Activated CD4-positive, CD25-positive, alpha-beta regulatory T cell treated with anti-CD3 and anti-CD28 coated beads, Interleukin-2, amount 50 U/mL, for 16 hours (primary cell): ENCODE results near the gene MYL11.

Experiments
- DNase-seq: peaks from one replicate; pipeline ENCODE4 v3.0.0-alpha.2; 2020; ENCODE audit warnings: low read depth, low spot score

The MYL11 gene

DNA sequence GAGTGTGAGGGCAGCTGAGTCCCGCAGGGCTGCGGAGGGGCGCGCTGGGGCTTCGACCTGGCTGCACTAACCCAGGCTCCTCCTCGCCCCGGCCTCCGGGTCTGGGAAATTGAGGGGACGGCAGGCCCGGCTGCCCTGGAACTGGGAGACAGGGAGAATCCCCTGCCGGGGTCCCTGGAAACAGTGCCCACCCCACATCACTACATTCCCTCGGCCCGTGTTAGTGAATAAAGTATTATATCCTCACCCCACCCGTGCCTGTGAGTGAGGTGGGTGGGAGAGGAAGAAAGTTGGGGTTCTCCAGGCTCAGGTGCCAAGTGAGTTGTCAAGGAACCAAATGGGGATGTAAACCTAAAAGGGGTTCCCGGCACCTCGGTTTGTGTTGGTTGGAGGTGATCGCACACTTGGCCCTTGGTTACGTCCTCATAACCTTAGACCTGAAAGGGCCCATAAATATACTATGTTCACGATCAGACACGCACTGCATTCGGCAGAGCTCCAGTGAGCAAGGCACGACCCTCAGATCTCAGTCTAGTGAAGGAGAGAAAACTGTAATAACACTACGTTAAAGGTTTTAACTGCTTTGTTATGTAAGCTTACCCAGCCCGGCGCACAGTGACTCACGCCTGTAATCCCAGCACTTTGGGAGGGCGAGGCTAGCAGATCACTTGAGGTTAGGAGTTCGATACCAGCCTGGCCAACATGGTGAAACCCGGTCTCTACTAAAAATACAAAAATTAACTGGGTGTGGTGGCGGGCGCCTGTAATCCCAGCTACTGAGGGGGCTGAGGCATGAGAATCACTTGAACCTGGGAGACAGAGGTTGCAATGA is 44.0 kb downstream of the MYL11 start:
- no peak for DNase-seq

DNA sequence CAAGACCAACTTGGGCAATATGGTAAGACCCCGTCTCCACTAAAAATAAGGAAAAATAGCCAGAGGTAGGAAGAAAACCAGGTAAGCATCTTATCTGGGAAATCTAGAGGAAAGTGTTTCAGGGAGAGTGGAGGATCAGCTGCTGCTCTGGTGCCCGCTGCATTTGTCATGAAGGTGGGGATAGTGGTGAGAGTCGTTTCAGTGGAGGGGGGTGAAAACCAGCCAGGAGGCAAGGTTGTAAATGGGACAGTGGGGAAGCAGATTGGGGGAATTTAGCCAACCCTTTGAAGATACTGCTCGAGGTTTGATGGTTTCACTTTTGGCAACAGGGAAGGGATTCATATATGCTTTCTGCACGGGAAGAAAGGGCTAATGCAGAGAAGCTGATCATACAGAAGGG is 46.4 kb downstream of the MYL11 start:
- DNase-seq: no peak
